ENCODE results near the gene ACTL7A.

The ACTL7A gene, protein sequence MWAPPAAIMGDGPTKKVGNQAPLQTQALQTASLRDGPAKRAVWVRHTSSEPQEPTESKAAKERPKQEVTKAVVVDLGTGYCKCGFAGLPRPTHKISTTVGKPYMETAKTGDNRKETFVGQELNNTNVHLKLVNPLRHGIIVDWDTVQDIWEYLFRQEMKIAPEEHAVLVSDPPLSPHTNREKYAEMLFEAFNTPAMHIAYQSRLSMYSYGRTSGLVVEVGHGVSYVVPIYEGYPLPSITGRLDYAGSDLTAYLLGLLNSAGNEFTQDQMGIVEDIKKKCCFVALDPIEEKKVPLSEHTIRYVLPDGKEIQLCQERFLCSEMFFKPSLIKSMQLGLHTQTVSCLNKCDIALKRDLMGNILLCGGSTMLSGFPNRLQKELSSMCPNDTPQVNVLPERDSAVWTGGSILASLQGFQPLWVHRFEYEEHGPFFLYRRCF

GRCh38 chr9:108861997-108862396 is at the start of gene ACTL7A:
ACTL7A (plus strand) TSS chr9:108862266; CDS start chr9:108862323, 57 bp downstream.
- ChIA-PET POLR2A (no interaction called here), CTCF (no interaction called here)
- no peak for DNase-seq (ENCODE audit: extremely low spot score)
- TF ChIP-seq, protein P1, sequence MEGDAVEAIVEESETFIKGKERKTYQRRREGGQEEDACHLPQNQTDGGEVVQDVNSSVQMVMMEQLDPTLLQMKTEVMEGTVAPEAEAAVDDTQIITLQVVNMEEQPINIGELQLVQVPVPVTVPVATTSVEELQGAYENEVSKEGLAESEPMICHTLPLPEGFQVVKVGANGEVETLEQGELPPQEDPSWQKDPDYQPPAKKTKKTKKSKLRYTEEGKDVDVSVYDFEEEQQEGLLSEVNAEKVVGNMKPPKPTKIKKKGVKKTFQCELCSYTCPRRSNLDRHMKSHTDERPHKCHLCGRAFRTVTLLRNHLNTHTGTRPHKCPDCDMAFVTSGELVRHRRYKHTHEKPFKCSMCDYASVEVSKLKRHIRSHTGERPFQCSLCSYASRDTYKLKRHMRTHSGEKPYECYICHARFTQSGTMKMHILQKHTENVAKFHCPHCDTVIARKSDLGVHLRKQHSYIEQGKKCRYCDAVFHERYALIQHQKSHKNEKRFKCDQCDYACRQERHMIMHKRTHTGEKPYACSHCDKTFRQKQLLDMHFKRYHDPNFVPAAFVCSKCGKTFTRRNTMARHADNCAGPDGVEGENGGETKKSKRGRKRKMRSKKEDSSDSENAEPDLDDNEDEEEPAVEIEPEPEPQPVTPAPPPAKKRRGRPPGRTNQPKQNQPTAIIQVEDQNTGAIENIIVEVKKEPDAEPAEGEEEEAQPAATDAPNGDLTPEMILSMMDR (IDR thresholded peaks at IDR 0.05; ENCODE audit: control extremely low read depth, extremely low read depth, low read depth, missing control alignments): no peak

- ChIA-PET POLR2A (no interaction called here), CTCF (interaction anchor here (1.0 to 1.2 kb wide), 2 partner anchors 18 to 87 kb away, joined by 3 read pairs; no protein-coding TSS in a partner anchor)
- TF ChIP-seq, protein P1 (IDR thresholded peaks at IDR 0.05; ENCODE audit: control extremely low read depth, extremely low read depth, low read depth, missing control alignments): no peak
Observed at GRCh38 chr9:108812396-108813025, 49.6 kb upstream of the ACTL7A start.

GRCh38 chr9:108813951-108814601 is 48.0 kb upstream of the ACTL7A start:
- TF ChIP-seq, protein P1 (IDR thresholded peaks at IDR 0.05; ENCODE audit: control extremely low read depth, extremely low read depth, low read depth, missing control alignments): no peak
- DNase-seq (ENCODE audit: extremely low spot score): no peak
- ChIA-PET CTCF (interaction anchor here (1.3 kb wide), 1 partner anchor 12 kb away, joined by 6 read pairs; no protein-coding TSS in a partner anchor), POLR2A (no interaction called here)

More at GRCh38 chr9:108812396-108813025, 49.6 kb upstream of the ACTL7A start:
- no peak for DNase-seq (ENCODE audit: extremely low spot score)

GRCh38 chr9:108815156-108815555 is 46.9 kb upstream of the ACTL7A start:
- ChIA-PET CTCF (no interaction called here), POLR2A (no interaction called here)
- TF ChIP-seq, protein P1 (IDR thresholded peaks at IDR 0.05; ENCODE audit: control extremely low read depth, extremely low read depth, low read depth, missing control alignments): no peak
- DNase-seq (ENCODE audit: extremely low spot score): no peak

DNA sequence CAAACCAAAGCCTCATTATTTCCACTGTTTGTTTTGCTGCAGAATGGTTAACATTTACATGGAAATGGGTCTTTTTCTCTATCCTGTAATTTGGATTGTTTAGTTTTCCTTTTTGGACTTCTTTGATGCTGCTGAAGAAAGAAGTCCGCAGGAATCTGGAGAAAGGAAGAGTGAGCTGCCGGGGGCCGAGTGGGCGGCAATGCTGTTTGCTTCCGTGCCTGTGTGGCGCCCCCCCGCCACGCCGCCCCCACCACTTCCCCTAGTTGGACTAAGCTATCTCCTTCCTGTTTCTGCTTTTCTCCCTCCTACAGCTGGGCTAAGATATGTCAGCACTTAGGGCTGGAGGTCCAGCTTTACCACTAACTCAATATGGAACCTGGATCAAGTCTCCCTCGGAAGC is 46.0 kb upstream of the ACTL7A start:
- no peak for DNase-seq (ENCODE audit: extremely low spot score)

GRCh38 chr9:108823829-108824228 is 38.2 kb upstream of the ACTL7A start:
- ChIA-PET CTCF (no interaction called here), POLR2A (no interaction called here)

More for the DNA sequence above, 46.0 kb upstream of the ACTL7A start:
- POLR2A ChIA-PET: no interaction called here
- CTCF ChIA-PET: interaction anchor here (2.1 kb wide), 1 partner anchor 15 kb away, joined by 5 read pairs; no protein-coding TSS in a partner anchor
- TF ChIP-seq, protein P1 (IDR thresholded peaks at IDR 0.05; ENCODE audit: control extremely low read depth, extremely low read depth, low read depth, missing control alignments): no peak

More at GRCh38 chr9:108823829-108824228, 38.2 kb upstream of the ACTL7A start:
- TF ChIP-seq, protein P1 (IDR thresholded peaks at IDR 0.05; ENCODE audit: control extremely low read depth, extremely low read depth, low read depth, missing control alignments): no peak
- DNase-seq (ENCODE audit: extremely low spot score): no peak
